Measurements from ENCODE around the gene RHCG. TPM values are rescaled to one million over a fixed set of nuclear protein-coding genes. Genes with fewer than 3 reads are reported as not detected.

The RHCG gene
- total RNA-seq, 4 donors from 2014 or later: not detected

GRCh38 chr15:89482139-89482538 is 14.2 kb downstream of the RHCG start:
- H3K4me3 ChIP-seq: no peak overlapping the region
- TF ChIP-seq CTCF (IDR thresholded peaks at IDR 0.05 in 4 of 5, conservative IDR thresholded peaks at IDR 0.05 in 1 of 5): no peak
- TF ChIP-seq POLR2A (IDR thresholded peaks at IDR 0.05): no peak
- intact Hi-C loops (cut with DNase I; ENCODE audit: low total_unique reads) (no loop called here), in situ Hi-C loops (cut with MboI; ENCODE audit: low sequenced_read_pairs in 4 of 4) (no loop called here)
- no peak for DNase-seq
- H3K36me3 ChIP-seq: no peaks in the 10 kb centered on the region
- H3K27me3 ChIP-seq: peaks cover 6 to 14% (median 11%) of the 10 kb centered on the region in 3 donors
- H3K4me1 ChIP-seq: no peaks in the 10 kb centered on the region
- no peak overlapping the region for H3K27ac ChIP-seq
- ATAC-seq: no peak
- no peaks in the 10 kb centered on the region for H3K9me3 ChIP-seq

- TF ChIP-seq CTCF (IDR thresholded peaks at IDR 0.05 in 4 of 5, conservative IDR thresholded peaks at IDR 0.05 in 1 of 5) (no peak), POLR2A (IDR thresholded peaks at IDR 0.05) (no peak)
- Histone ChIP-seq H3K27me3 (peaks cover 0 to 11% (median 6%) of the 10 kb centered on the region in 3 donors), H3K9me3 (no peaks in the 10 kb centered on the region), H3K4me3 (no peak overlapping the region), H3K27ac (no peak overlapping the region), H3K36me3 (no peaks in the 10 kb centered on the region), H3K4me1 (no peaks in the 10 kb centered on the region)
- in situ Hi-C loops (cut with MboI; ENCODE audit: low sequenced_read_pairs in 4 of 4) (no loop called here), intact Hi-C loops (cut with DNase I; ENCODE audit: low total_unique reads) (no loop called here)
- no peak for DNase-seq
- no peak for ATAC-seq
Measured at GRCh38 chr15:89480505-89480904, 15.9 kb downstream of the RHCG start.

- intact Hi-C loops (cut with DNase I; ENCODE audit: low total_unique reads) (no loop called here), in situ Hi-C loops (cut with MboI; ENCODE audit: low sequenced_read_pairs in 4 of 4) (no loop called here)
- Histone ChIP-seq H3K9me3 (no peaks in the 10 kb centered on the region), H3K27ac (no peak overlapping the region), H3K4me3 (no peak overlapping the region), H3K4me1 (no peaks in the 10 kb centered on the region), H3K27me3 (peaks cover 0 to 11% (median 3%) of the 10 kb centered on the region in 3 donors), H3K36me3 (no peaks in the 10 kb centered on the region)
- DNase-seq (no peak), ATAC-seq (no peak)
- TF ChIP-seq POLR2A (IDR thresholded peaks at IDR 0.05) (no peak), CTCF (IDR thresholded peaks at IDR 0.05 in 4 of 5, conservative IDR thresholded peaks at IDR 0.05 in 1 of 5) (no peak)
Measured at GRCh38 chr15:89479173-89479572, 17.2 kb downstream of the RHCG start.

GRCh38 chr15:89477411-89478242 is 18.8 kb downstream of the RHCG start:
- Histone ChIP-seq H3K4me1 (no peaks in the 10 kb centered on the region), H3K36me3 (no peaks in the 10 kb centered on the region), H3K27me3 (peaks cover under 1 to 11% (median 3%) of the 10 kb centered on the region in 3 donors), H3K4me3 (no peak overlapping the region), H3K9me3 (no peaks in the 10 kb centered on the region), H3K27ac (no peak overlapping the region)
- in situ Hi-C loops (cut with MboI; ENCODE audit: low sequenced_read_pairs in 4 of 4): no loop called here
- intact Hi-C loops (cut with DNase I; ENCODE audit: low total_unique reads): no loop called here
- ATAC-seq: no peak
- TF ChIP-seq POLR2A (IDR thresholded peaks at IDR 0.05) (no peak), CTCF (IDR thresholded peaks at IDR 0.05 in 4 of 5, conservative IDR thresholded peaks at IDR 0.05 in 1 of 5) (no peak)
- DNase-seq: no peak
